Smooth muscle cell (in vitro differentiated cells): ENCODE data around the gene PER1. TPM values are rescaled to one million over a fixed set of nuclear protein-coding genes. Genes with fewer than 3 reads are reported as not detected.

Experiments used
- DNase-seq: peaks from one replicate; lab custom pipeline; 2025; ENCODE audit not compliant: unreplicated experiment; lab: John Stamatoyannopoulos, UW
- H2AFZ ChIP-seq: fragments of 200-600 bp; sonication (generic); 2 replicates; pipeline ENCODE4 v1.6.0; 2016; ENCODE audit warnings: antibody characterized with exemption, low read depth, mild to moderate bottlenecking
- H3F3A ChIP-seq: fragments of 200-600 bp; sonication (generic); 2 replicates; pipeline ENCODE4 v1.6.0; 2017; ENCODE audit warnings: antibody characterized with exemption, low read depth
- H3K27ac ChIP-seq: fragments of 200-600 bp; sonication (generic); 2 replicates; pipeline ENCODE4 v1.5.1; 2016; ENCODE audit warnings: low read depth, mild to moderate bottlenecking
- H3K27me3 ChIP-seq: fragments of 200-600 bp; sonication (generic); 2 replicates; pipeline ENCODE4 v1.6.1; 2016; ENCODE audit warnings: low read depth, mild to moderate bottlenecking
- H3K36me3 ChIP-seq: fragments of 200-600 bp; sonication (generic); 2 replicates; pipeline ENCODE4 v1.5.1; 2016; ENCODE audit warnings: low read depth
- H3K4me1 ChIP-seq: fragments of 200-600 bp; sonication (generic); 2 replicates; pipeline ENCODE4 v1.5.1; 2016; ENCODE audit warnings: low read depth
- H3K4me2 ChIP-seq: fragments of 200-600 bp; sonication (generic); 2 replicates; pipeline ENCODE4 v1.6.0; 2016; ENCODE audit warnings: mild to moderate bottlenecking
- H3K4me3 ChIP-seq: fragments of 200-600 bp; sonication (generic); 2 replicates; pipeline ENCODE4 v1.5.1; 2016; ENCODE audit warnings: mild to moderate bottlenecking
- H3K79me2 ChIP-seq: fragments of 200-600 bp; sonication (generic); 2 replicates; pipeline ENCODE4 v1.6.0; 2016; ENCODE audit warnings: low read depth, mild to moderate bottlenecking
- H3K9ac ChIP-seq: fragments of 200-600 bp; sonication (generic); 2 replicates; pipeline ENCODE4 v1.6.0; 2016; ENCODE audit warnings: low read depth
- H3K9me3 ChIP-seq: fragments of 200-600 bp; sonication (generic); replicated peaks from 2 replicates; pipeline ENCODE4 v1.5.1; 2016; ENCODE audit warnings: low read depth
- H4K20me1 ChIP-seq: fragments of 200-600 bp; sonication (generic); 2 replicates; pipeline ENCODE4 v1.6.0; 2016; ENCODE audit warnings: low read depth
- CTCF ChIP-seq: fragments of 200-600 bp; sonication (generic); IDR thresholded peaks from 2 replicates; pipeline ENCODE4 v1.5.1; 2017; ENCODE audit warnings: borderline replicate concordance, mild to moderate bottlenecking, antibody characterized with exemption; ENCODE audit not compliant: insufficient read depth, poor library complexity, severe bottlenecking
- WGBS: methylation state at CpG from one replicate; pipeline ENCODE4 v1.1.7; 2016; ENCODE audit warnings: low lambda C conversion rate; 5-methylcytosine and 5-hydroxymethylcytosine counted together
- polyA plus RNA-seq: library from polyadenylated mRNA; unstranded; fragments of >200 nt; fragmentation: Nextera tagmentation; extraction: Ambion mirVana; gene quantifications from 2 replicates; pipeline ENCODE4 v1.2.1, GENCODE V29; 2016
- total RNA-seq: library from RNA; depleted of rRNA; stranded (reverse); fragments of >200 nt; gene quantifications from 2 replicates; pipeline ENCODE4 v1.2.3, GENCODE V29; 2014

The PER1 gene
- total and polyA plus RNA-seq, 2 experiments from 2014 or later, result 29.0 to 55.2 TPM

- DNase-seq, result no peak
- Histone ChIP-seq H3K9ac (no peak overlapping the region), H3F3A (peaks cover 21% of the 10 kb centered on the region), H3K4me3 (no peak overlapping the region), H3K4me2 (no peak overlapping the region), H3K36me3 (no peaks in the 10 kb centered on the region), H3K27me3 (no peaks in the 10 kb centered on the region), H3K79me2 (no peaks in the 10 kb centered on the region), H2AFZ (no peak overlapping the region), H3K27ac (no peak overlapping the region), H3K9me3 (no peaks in the 10 kb centered on the region), H3K4me1 (no peaks in the 10 kb centered on the region), H4K20me1 (peaks cover 60% of the 10 kb centered on the region)
- 96% methylated on average over 23 of the region's 23 CpGs for WGBS
- TF ChIP-seq CTCF, result no peak
These were observed 9.9 kb downstream of the PER1 start for GRCh38 chr17:8142158-8142886.

DNA sequence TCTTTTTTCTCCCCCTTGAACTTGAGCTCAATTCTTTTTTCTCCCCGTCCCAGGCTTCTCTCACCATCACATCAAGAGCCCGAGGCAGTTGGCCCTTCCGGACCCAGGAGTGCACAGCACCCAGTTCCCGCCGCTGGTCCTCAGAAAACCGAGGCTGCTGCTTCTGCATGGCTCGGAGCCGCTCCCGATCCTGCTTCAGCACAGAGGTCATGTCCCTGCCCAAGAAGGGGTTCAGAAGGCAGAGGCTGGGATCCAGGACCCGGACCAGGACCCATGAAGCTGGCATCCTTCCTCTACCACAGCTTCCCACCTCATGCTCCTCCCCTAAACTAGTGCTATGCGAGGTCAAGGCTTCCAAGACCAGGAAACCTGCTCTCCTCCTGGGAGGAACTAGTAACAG, 10.5 kb downstream of the PER1 start:
- H3K9me3 ChIP-seq, result no peaks in the 10 kb centered on the region
- no peak overlapping the region for H3K4me2 ChIP-seq
- peaks cover 55% of the 10 kb centered on the region for H4K20me1 ChIP-seq
- H3K9ac ChIP-seq, result no peak overlapping the region
- H3K4me3 ChIP-seq, result no peak overlapping the region
- no peak overlapping the region for H3K27ac ChIP-seq
- no peak overlapping the region for H2AFZ ChIP-seq
- no peaks in the 10 kb centered on the region for H3K79me2 ChIP-seq
- no peaks in the 10 kb centered on the region for H3K4me1 ChIP-seq
- TF ChIP-seq CTCF, result no peak
- H3F3A ChIP-seq, result peaks cover 21% of the 10 kb centered on the region
- no peaks in the 10 kb centered on the region for H3K36me3 ChIP-seq
- whole genome bisulfite sequencing, result 97% methylated on average over 11 of the region's 11 CpGs
- no peaks in the 10 kb centered on the region for H3K27me3 ChIP-seq
- no peak for DNase-seq

- H3K79me2 ChIP-seq, result no peaks in the 10 kb centered on the region
- 98% methylated on average over 7 of the region's 7 CpGs for WGBS
- H3K27me3 ChIP-seq, result no peaks in the 10 kb centered on the region
- DNase-seq, result no peak
- no peaks in the 10 kb centered on the region for H3K9me3 ChIP-seq
- no peak overlapping the region for H3K27ac ChIP-seq
- H3F3A ChIP-seq, result peaks cover 21% of the 10 kb centered on the region
- no peaks in the 10 kb centered on the region for H3K36me3 ChIP-seq
- no peak overlapping the region for H2AFZ ChIP-seq
- no peak overlapping the region for H3K4me3 ChIP-seq
- no peak overlapping the region for H3K9ac ChIP-seq
- no peaks in the 10 kb centered on the region for H3K4me1 ChIP-seq
- no peak overlapping the region for H3K4me2 ChIP-seq
- no peak for TF ChIP-seq CTCF
- H4K20me1 ChIP-seq, result peaks cover 48% of the 10 kb centered on the region
These were observed 11.2 kb downstream of the PER1 start for GRCh38 chr17:8141045-8141444.
